Neural cell (in vitro differentiated cells): ENCODE measurements around the gene PDE11A.

Experiments used
- EP300 ChIP-seq: fragments of 450-650 bp; conservative IDR thresholded peaks from 2 replicates; pipeline ENCODE4 v1.6.1; 2014; ENCODE audit warnings: antibody characterized with exemption, mild to moderate bottlenecking, moderate library complexity; ENCODE audit not compliant: poor library complexity, severe bottlenecking
- EZH2 ChIP-seq: fragments of 200-600, 300-800 bp; shearing (Covaris generic), sonication (generic); IDR thresholded peaks from 2 replicates; pipeline ENCODE4 v1.6.1; 2014; ENCODE audit warnings: antibody characterized with exemption, low read length, borderline replicate concordance, mild to moderate bottlenecking; ENCODE audit not compliant: insufficient read depth, poor library complexity, severe bottlenecking
- POLR2AphosphoS5 ChIP-seq: IDR thresholded peaks from 2 replicates; pipeline ENCODE4 v1.6.1; 2012
- RAD21 ChIP-seq: fragments of 450-650 bp; conservative IDR thresholded peaks from 2 replicates; pipeline ENCODE4 v1.6.1; 2014; ENCODE audit warnings: antibody characterized with exemption, mild to moderate bottlenecking, moderate library complexity
- SMC3 ChIP-seq: fragments of 450-650 bp; conservative IDR thresholded peaks from 2 replicates; pipeline ENCODE4 v1.6.1; 2014; ENCODE audit warnings: antibody characterized with exemption, mild to moderate bottlenecking, moderate library complexity; ENCODE audit not compliant: poor library complexity
- TAF1 ChIP-seq: IDR thresholded peaks from 2 replicates; pipeline ENCODE4 v1.6.1; 2012; ENCODE audit warnings: low read depth
- TF ChIP-seq, protein P1 (sequence below): fragments of 450-650 bp; IDR thresholded peaks from 2 replicates; pipeline ENCODE4 v1.5.1; 2014; ENCODE audit warnings: antibody characterized with exemption, mild to moderate bottlenecking, moderate library complexity; ENCODE audit not compliant: poor library complexity, severe bottlenecking

DNA sequence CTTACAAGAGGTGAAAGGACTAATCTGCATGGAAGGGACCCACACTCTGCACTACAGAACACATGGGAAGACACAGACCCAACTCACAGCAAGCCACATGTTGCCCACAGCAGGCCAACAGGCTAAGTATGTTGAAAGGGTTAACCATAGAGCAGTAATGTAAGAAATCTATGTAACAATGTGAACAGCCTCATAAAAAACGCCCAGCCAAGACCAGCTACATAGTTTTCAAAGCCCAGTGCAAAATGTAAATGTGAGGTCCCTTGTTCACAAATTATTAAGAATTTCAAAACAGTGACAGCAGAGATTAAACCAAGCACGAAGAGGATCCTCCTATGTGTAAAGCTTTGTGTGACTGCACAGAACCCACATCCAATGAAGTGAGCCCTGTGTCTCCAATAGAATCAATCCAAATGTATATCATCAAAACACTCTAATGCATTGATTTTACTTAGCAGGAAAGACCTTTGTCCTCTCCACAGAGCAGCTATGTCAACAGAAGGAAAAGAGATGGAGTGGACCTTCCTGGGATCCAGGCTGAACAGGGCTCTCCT lies 469.9 kb downstream of the PDE11A start:
- TF ChIP-seq, protein P1, sequence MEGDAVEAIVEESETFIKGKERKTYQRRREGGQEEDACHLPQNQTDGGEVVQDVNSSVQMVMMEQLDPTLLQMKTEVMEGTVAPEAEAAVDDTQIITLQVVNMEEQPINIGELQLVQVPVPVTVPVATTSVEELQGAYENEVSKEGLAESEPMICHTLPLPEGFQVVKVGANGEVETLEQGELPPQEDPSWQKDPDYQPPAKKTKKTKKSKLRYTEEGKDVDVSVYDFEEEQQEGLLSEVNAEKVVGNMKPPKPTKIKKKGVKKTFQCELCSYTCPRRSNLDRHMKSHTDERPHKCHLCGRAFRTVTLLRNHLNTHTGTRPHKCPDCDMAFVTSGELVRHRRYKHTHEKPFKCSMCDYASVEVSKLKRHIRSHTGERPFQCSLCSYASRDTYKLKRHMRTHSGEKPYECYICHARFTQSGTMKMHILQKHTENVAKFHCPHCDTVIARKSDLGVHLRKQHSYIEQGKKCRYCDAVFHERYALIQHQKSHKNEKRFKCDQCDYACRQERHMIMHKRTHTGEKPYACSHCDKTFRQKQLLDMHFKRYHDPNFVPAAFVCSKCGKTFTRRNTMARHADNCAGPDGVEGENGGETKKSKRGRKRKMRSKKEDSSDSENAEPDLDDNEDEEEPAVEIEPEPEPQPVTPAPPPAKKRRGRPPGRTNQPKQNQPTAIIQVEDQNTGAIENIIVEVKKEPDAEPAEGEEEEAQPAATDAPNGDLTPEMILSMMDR, result no peak
- TF ChIP-seq SMC3 (no peak), POLR2AphosphoS5 (no peak), RAD21 (no peak), TAF1 (no peak), EP300 (no peak), EZH2 (no peak)
